ENCODE results near the gene C12orf60.

Gene C12orf60

GRCh38 chr12:14873440-14874185 is 70.1 kb downstream of the C12orf60 start:
- DNase-seq (ENCODE audit: low spot score): no peak
